Testis (tissue), 3 donors: ENCODE data around the gene CKS2. TPM values are rescaled to one million over a fixed set of nuclear protein-coding genes. Genes with fewer than 3 reads are reported as not detected.

Source experiments
- DNase-seq: peaks from one replicate; pipeline ENCODE4 v3.0.0-alpha.2; 2019
- H3K27ac ChIP-seq, 2 donors: fragments of 200-600 bp; sonication (generic); one replicate each; pipeline ENCODE4 v1.5.1; 2019
- H3K27me3 ChIP-seq: fragments of 200-600 bp; sonication (generic); one replicate; pipeline ENCODE4 v1.5.1; 2019
- H3K36me3 ChIP-seq: fragments of 200-600 bp; sonication (generic); one replicate; pipeline ENCODE4 v1.5.1; 2017; ENCODE audit warnings: low read depth; ENCODE audit errors: missing control alignments
- H3K4me1 ChIP-seq: fragments of 200-600 bp; sonication (generic); one replicate; pipeline ENCODE4 v1.5.1; 2019
- H3K4me3 ChIP-seq, 2 donors: fragments of 200-600 bp; sonication (generic); one replicate each; pipeline ENCODE4 v1.5.1; 2017 to 2019
- H3K9me3 ChIP-seq: fragments of 200-600 bp; sonication (generic); one replicate; pipeline ENCODE4 v1.5.1; 2017
- POLR2A ChIP-seq: fragments of 450-650 bp; IDR thresholded peaks from one replicate; pipeline ENCODE4 v1.6.1; 2017; ENCODE audit warnings: antibody characterized with exemption, mild to moderate bottlenecking, moderate library complexity
- WGBS, 2 donors: methylation state at CpG; one replicate each; pipeline ENCODE4 v1.1.5; 2018; 5-methylcytosine and 5-hydroxymethylcytosine counted together
- intact Hi-C: fragments of 100-400 bp; cut with DNase I; formaldehyde crosslinking; loops from one replicate; pipeline ENCODE4 v1.15.1; 2023; ENCODE audit warnings: low total_unique reads
- polyA plus RNA-seq: library from polyadenylated mRNA; stranded (reverse); fragments of 350-450 nt; fragmentation: Illumina TruSeq; extraction: RNeasy Lipid Tissue Mini Kit (QIAGEN cat#74804); gene quantifications from one replicate; pipeline ENCODE4 v1.2.3, GENCODE V29; 2014; ENCODE audit warnings: low read depth, low replicate concordance; ENCODE audit not compliant: insufficient read depth
- total RNA-seq, 2 donors: library from RNA; depleted of rRNA; stranded (reverse); fragments of >200 nt; gene quantifications; one replicate each; pipeline ENCODE4 v1.2.3, GENCODE V29; 2016
- TF ChIP-seq, protein P1 (sequence below), 3 experiments: fragments of 450-650 bp in 2 of 3; fragments of 200-600 bp in 1 of 3; sonication (generic) in 1 of 3; IDR thresholded peaks; one replicate each; pipeline ENCODE4 v1.5.1; 2016 to 2019; ENCODE audit warnings: antibody characterized with exemption in 3 of 3, mild to moderate bottlenecking in 2 of 3, moderate library complexity in 1 of 3

The CKS2 gene
- total and polyA plus RNA-seq, 3 donors from 2014 or later = 200 to 415 (median 222) TPM

DNA sequence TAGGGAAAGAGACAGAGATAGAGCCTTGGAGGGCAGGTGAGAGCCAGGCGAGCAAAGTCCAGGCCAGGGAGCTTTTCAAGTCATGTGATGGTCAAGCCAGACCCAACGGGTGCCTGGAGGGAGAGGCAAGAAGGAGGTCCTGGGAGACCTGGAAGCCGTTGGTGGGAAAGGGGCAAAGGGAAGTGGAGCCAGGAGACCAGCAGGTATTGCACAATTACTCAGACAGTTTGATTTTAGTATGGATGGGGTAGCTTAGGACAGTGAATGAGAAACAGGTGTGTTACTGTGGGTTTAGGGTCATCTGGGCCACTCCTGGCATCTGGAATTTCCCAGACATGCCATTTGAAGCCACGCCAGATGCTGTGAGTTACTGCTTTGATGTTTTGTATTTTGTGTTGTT, 12.4 kb downstream of the CKS2 start:
- Histone ChIP-seq H3K4me1 (peaks cover 8% of the 10 kb centered on the region), H3K9me3 (no peaks in the 10 kb centered on the region), H3K27me3 (no peaks in the 10 kb centered on the region), H3K27ac (no peak overlapping the region), H3K36me3 (no peaks in the 10 kb centered on the region), H3K4me3 (no peak overlapping the region)
- TF ChIP-seq POLR2A = no peak
- TF ChIP-seq, protein P1, sequence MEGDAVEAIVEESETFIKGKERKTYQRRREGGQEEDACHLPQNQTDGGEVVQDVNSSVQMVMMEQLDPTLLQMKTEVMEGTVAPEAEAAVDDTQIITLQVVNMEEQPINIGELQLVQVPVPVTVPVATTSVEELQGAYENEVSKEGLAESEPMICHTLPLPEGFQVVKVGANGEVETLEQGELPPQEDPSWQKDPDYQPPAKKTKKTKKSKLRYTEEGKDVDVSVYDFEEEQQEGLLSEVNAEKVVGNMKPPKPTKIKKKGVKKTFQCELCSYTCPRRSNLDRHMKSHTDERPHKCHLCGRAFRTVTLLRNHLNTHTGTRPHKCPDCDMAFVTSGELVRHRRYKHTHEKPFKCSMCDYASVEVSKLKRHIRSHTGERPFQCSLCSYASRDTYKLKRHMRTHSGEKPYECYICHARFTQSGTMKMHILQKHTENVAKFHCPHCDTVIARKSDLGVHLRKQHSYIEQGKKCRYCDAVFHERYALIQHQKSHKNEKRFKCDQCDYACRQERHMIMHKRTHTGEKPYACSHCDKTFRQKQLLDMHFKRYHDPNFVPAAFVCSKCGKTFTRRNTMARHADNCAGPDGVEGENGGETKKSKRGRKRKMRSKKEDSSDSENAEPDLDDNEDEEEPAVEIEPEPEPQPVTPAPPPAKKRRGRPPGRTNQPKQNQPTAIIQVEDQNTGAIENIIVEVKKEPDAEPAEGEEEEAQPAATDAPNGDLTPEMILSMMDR (IDR thresholded peaks at IDR 0.05) = no peak
- no peak for DNase-seq
- intact Hi-C loops = loop anchor here (10.0 kb wide), 1 partner anchor 231 kb away; no protein-coding TSS in a partner anchor
- WGBS, 2 donors = 77 to 82% methylated on average over 4 of the region's 4 CpGs

DNA sequence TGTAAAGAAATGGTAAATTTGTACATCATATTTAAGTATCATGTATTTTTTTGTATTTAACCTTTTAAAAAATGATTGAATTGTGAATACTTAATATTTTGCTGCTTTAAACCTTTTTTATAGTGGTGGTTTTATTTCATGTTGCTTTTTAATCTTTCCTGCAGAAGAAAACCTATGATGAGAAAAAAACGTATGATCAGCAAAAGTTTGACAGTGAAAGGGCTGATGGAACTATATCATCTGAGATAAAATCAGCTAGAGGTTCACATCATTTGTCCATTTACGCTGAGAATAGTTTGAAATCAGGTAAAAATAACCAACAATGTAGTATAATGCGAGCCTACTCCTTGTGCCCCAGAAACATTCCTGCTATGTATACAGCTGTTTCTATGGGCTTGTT, 14.7 kb downstream of the CKS2 start:
- no peak for DNase-seq
- intact Hi-C loops = loop anchor here (10.0 kb wide), 1 partner anchor 229 kb away; no protein-coding TSS in a partner anchor
- Histone ChIP-seq H3K27me3 (no peaks in the 10 kb centered on the region), H3K4me1 (no peaks in the 10 kb centered on the region), H3K9me3 (no peaks in the 10 kb centered on the region), H3K4me3 (no peak overlapping the region), H3K27ac (no peak overlapping the region), H3K36me3 (no peaks in the 10 kb centered on the region)
- TF ChIP-seq POLR2A = no peak
- TF ChIP-seq, protein P1 (IDR thresholded peaks at IDR 0.05) = no peak
- 86 to 87% methylated on average over 3 of the region's 3 CpGs for WGBS, 2 donors

DNA sequence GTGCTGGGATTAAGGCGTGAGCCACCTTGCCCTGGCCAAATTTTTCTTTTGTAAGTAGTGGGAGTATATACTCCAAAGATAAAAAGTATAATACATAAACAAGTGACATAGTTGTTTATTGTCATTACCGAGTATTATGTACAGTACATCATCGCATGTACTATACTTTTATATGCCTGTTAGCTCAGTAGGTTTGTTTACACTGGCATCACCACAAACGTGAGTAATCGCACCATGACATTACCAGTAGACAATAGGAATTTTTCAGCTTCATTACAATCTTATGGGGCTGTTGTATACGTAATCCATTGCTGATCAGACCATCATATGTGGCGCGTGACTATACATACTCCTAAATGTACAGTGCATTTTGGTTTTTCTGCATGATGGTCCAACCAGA, 17.1 kb downstream of the CKS2 start:
- intact Hi-C loops = loop anchor here (10.0 kb wide), 1 partner anchor 227 kb away; no protein-coding TSS in a partner anchor
- DNase-seq = no peak
- no peaks in the 10 kb centered on the region for H3K4me1 ChIP-seq
- TF ChIP-seq POLR2A = no peak
- TF ChIP-seq, protein P1 (IDR thresholded peaks at IDR 0.05) = no peak
- WGBS, 2 donors = 93 to 94% methylated on average over 8 of the region's 8 CpGs
- H3K9me3 ChIP-seq = no peaks in the 10 kb centered on the region
- no peak overlapping the region for H3K27ac ChIP-seq
- H3K27me3 ChIP-seq = no peaks in the 10 kb centered on the region
- no peaks in the 10 kb centered on the region for H3K36me3 ChIP-seq
- no peak overlapping the region for H3K4me3 ChIP-seq

DNA sequence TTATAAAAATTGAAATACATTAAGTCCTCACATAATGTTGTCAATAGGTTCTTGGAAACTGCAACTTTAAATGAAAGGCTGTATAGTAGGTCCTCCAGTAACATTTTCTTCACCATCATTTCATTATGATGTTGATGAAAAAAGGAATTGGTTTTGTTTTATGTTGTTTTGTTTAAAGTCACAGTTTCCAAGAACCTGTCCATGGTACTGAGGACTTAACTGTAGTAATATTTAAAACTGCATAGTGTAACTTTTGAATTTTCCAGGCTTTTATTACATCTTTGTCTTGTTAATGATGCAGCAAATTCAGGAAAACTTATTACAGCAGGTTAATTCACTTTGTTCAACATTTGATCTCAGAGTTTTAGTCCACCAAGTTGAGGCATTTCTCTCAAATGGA, 18.9 kb downstream of the CKS2 start:
- TF ChIP-seq, protein P1 (IDR thresholded peaks at IDR 0.05) = no peak
- no peak for TF ChIP-seq POLR2A
- no peaks in the 10 kb centered on the region for H3K36me3 ChIP-seq
- intact Hi-C loops = loop anchor here (10.0 kb wide), 1 partner anchor 225 kb away; no protein-coding TSS in a partner anchor

DNA sequence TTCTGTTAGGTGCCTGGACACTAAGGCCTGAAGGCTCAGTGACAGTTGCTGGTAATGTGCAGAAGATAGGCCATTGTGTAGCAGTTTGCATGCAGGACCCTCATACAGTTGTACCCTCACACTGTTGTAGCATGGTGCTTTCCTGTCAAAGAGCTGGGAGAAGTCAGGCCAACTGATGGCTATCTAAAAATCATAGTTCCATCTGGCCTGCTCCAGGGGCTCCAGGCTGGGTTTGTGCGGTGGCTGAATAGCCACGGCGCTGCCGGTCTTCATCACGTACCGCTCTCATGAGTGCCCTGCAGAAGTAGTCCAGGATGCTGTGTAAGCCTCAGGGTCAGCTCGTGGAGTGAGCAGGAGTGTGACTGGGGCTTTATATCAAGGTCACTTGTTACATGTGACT, 19.5 kb downstream of the CKS2 start:
- no peak for DNase-seq
- no peaks in the 10 kb centered on the region for H3K9me3 ChIP-seq
- H3K27me3 ChIP-seq = no peaks in the 10 kb centered on the region
- no peaks in the 10 kb centered on the region for H3K36me3 ChIP-seq
- no peak for TF ChIP-seq POLR2A
- TF ChIP-seq, protein P1 (IDR thresholded peaks at IDR 0.05) = no peak
- intact Hi-C loops = no loop called here
- H3K27ac ChIP-seq = no peak overlapping the region
- H3K4me3 ChIP-seq = no peak overlapping the region
- H3K4me1 ChIP-seq = no peaks in the 10 kb centered on the region
- 92 to 96% methylated on average over 7 of the region's 7 CpGs for WGBS, 2 donors

More for the DNA sequence above, 18.9 kb downstream of the CKS2 start:
- H3K4me1 ChIP-seq = no peaks in the 10 kb centered on the region
- no peak overlapping the region for H3K27ac ChIP-seq
- H3K27me3 ChIP-seq = no peaks in the 10 kb centered on the region
- H3K9me3 ChIP-seq = no peaks in the 10 kb centered on the region
- H3K4me3 ChIP-seq = no peak overlapping the region
- DNase-seq = no peak
